NCI-H2107 (cell line): ENCODE measurements around the gene SRPRA.
"Not testable (repeated sequence)": the region's sequence is repeated elsewhere in the genome, so short reads cannot be mapped to it uniquely, and the experiment has no call there.

Source experiments
- DNase-seq: peaks from one replicate; lab custom pipeline; 2025; lab: John Stamatoyannopoulos, UW

Gene SRPRA

DNA sequence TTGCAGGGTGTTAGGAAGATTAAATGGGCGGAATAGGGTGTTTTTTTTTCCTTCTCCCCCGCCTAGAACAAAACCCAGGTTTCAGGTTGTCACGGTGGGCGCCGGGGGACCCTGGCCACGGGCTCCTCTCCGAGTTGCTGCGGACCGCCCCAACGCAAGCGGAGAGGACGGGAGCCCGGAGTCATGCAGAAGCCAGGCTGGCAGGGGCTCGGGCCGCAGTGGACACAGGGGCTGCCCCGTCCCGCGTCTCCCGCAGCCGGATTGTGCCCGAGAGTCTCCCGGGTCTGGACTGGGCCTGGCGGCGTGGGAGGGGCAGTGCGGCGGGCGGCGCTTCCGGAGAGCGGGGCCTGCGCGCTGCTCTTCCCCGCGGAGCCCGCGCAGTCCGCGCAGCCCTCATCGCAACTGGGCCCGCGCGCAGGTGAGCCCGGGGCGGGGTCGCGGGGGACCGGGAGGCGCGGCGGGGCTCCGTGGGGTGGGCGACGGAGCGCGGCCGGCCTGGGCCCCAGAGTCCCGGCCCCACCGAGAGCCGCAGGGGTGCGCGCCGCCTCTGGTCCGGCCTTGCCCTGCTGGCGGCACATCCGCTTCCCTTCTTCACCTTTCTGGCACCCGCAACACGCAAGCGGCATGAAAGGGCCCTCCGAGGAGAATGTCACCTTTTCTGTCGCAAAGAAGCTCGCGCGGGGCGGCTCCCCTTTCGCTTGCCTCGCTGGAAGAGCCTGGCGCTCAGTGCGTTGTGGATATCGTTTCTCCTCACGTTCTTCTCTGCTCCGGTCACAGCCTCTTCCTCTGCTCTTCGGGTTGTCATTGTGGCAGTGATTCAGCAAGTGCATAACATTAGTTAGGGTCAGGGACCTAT is 14.3 kb upstream of the SRPRA start, which contains the start of gene TIRAP:
TSS of gene TIRAP (plus strand) at position 358 of the 856 bp plus-strand sequence. CDS start 7,802 bp downstream, outside the sequence.
- no peak for DNase-seq

- DNase-seq, result no peak
These were observed 13.7 kb upstream of the SRPRA start for GRCh38 chr11:126282361-126282735.

DNA sequence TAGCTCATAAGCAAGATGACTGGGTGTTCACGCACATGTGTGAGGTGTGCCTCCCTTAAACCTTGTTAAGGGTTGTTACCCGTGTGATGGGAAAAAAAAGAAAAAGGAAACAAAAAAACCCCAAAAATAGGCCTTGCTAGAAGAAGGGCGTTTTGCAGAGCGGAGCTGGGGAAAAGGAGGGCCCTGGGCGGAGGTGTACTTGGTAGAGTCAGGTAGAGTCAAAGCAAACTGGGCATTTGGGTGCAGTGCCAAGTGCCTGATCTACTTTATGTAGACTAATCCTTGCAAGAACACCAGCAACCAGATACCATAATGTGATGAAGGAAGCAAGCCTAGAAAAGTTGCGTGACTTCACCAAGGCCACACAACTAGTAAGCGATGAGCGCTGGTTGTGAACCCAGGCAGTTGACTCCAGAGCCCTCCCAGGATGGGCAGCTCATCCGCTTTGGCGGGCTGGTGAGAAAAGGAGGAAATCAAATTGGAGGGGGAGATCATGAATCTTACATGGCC is 13.0 kb upstream of the SRPRA start:
- DNase-seq, result no peak

DNA sequence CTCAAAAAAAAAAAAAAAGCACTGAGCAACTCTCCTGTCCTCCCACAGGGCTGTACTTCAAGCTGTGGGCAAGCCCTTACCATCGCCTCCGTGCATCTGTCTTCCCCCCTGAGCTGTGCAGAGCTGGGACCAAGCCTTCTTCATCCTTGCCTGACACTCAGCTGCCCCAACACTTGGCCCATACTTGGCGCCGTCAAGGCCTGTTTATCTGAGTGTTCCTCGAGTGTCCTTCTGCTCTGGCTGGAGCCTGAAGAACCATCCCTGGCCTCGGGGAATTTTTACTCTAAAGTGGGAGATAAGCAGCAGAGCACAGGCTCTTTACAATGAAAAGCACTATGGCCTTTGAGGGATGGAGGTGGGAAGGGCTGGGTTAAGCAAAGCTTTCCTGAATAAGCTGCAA is 12.6 kb upstream of the SRPRA start:
- DNase-seq, result no peak

DNA sequence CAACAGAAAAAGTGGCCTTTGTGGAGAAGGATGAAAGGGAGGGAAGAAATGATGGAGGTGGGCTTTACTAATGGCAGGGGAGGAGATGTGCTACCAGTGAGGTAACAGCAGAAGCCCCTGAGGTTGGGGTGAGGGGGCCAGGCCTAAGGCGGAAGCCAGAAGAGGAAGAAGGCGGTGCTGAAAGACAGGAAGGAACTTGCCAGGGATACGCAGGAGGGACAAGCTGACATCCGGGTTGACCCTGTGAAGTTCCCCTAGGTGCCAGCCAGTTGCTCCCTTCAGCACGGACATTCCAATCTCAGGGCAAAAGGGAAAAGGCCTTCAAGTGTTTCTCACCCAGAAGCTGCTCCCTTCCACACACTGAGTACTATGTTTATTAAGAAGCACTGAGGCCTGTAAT is 11.9 kb upstream of the SRPRA start:
- DNase-seq, result no peak

DNA sequence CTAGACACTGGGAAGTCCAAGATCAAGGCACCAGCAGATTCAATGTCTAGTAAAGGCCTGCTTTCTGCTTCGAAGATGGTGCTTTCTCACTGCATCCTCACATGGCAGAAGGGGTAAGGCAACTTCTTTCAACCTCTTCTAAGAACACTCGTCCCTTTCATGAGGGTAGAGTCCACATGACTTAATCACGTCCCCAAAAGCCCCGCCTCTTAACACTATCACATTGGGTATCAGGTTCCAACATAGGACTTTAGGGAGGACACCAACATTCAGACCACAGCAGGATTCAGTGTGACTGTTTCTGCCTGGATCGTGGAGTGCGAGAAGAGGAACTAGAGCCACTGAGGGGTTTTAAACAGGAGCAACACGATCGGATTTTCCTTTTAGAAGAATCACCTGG is 10.5 kb upstream of the SRPRA start:
- no peak for DNase-seq

DNA sequence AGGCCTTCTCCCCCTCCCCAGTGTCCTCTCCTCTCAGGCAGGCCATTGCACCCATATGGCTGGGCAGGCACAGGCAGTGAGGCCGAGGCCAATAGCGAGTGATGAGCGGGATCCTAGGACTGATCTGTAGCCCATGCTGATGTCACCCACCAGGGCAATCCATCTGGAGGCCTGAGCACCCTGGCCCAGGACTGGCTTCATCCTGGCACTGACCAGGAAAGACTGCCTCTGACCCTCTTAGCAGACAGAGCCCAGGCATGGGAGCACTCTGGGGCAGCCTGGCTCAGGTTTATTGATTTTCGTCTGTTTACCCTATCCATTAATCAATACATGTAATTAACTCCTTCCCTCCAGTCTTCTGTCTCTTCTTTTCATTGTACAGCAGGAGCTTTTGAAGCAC is 9.1 kb upstream of the SRPRA start:
- no peak for DNase-seq

- no peak for DNase-seq
These were observed 8.6 kb upstream of the SRPRA start for GRCh38 chr11:126277322-126277721.

DNA sequence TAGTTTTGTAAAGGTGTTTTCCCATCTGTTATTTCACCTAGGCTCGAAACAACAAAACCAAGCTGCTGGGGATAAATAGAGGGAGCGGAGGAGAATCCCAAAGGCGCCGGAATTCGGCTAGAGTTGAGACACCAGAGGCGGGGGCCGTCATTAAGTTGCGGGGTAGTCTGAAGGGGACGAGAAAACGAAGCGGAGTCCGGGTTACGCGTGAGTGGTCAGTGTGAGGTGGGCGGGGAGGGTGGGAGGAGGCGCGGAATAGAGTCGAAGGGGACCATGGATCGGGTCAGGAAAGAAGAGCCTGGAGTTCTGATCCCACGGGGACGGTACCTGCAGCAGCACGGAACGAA is 361 bp downstream of the SRPRA start:
- no peak for DNase-seq

DNA sequence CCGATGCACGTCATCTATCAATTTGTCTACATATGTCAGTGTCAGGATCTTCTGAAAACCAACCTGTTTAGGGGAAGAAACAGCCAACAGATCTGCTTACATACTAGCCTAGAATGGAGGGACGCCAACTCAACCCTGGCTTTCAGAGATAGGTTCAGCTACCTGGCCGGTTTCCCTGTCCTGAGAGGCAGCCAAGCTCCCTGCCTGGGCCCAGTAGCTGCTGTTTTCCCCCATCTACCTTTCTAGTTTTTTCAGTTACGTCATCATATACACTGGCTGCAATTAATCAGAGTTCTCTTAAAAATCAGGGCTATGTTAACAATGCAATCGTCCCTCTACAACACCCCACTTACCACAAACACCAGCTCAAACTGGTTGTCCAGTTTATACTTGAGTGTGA is 1.0 kb downstream of the SRPRA start:
- no peak for DNase-seq

GRCh38 chr11:126265811-126266210 is 2.9 kb downstream of the SRPRA start:
- no peak for DNase-seq

GRCh38 chr11:126263489-126263888 is 5.2 kb downstream of the SRPRA start:
- no peak for DNase-seq

GRCh38 chr11:126262216-126262615 is 6.5 kb downstream of the SRPRA start:
- DNase-seq, result no peak

GRCh38 chr11:126257764-126258163 is 10.9 kb downstream of the SRPRA start:
- DNase-seq, result no peak

DNA sequence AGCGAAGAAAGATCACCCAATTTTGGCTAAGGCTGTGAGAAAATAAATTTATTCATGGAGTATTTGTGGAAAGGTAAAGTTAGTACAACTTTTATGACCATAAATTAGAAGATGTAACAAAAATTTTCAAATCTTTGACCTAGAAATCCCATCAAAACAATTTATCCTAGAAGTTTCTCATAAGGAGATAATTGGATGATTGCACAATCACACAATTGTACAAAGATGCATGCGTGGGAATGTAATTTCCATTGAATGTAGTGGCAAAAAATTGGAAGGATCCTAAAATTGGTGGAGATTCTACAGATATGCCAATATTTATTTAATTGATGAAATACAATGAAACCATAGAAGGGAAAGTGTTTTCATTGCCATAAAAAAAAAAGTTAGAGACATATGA is 11.6 kb downstream of the SRPRA start:
- no peak for DNase-seq

GRCh38 chr11:126256216-126256615 is 12.5 kb downstream of the SRPRA start:
- DNase-seq, result no peak

- not testable (repeated sequence) for DNase-seq
These were observed 13.2 kb downstream of the SRPRA start for GRCh38 chr11:126255507-126255906.

DNA sequence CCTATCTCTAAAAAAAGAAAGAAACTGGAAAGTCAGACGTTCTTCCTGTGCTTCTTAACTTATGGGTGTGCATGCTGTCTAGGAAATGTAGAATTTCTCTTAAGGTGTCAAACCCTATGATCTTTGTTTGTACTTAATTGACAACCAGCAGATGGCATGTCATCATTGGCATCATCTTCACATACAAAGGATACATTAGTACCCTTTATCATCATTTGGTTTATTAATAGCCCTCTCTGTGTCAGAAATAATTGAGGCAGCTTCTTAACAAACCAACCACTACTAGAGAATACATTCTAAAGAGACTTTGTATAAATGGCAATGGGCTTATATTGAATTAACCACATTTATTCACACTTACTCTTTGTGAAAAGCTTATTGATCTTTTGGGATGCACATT is 13.9 kb downstream of the SRPRA start:
- no peak for DNase-seq

DNA sequence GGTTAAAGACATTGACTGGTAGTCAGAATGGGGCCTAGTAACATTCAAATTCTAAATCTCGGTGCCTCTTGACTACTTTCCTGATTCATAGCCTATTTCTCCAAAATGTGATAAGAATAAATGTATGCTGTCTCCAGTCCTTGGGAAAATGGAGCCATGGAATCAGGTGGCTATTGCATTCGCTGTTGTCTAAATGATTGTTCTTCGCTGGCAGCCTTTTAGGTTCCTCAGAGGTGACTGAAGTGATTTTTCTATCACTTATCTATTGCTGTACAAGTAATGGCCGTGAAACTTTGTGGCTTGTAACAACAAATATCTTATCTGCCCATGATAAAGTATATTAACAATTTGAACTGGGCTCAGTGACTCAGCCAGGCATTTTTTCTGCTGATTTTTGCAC is 15.4 kb downstream of the SRPRA start:
- DNase-seq, result no peak

GRCh38 chr11:126246636-126247035 is 22.1 kb downstream of the SRPRA start:
- DNase-seq, result no peak

- DNase-seq, result no peak
These were observed 35.3 kb downstream of the SRPRA start for GRCh38 chr11:126233391-126233790.

DNA sequence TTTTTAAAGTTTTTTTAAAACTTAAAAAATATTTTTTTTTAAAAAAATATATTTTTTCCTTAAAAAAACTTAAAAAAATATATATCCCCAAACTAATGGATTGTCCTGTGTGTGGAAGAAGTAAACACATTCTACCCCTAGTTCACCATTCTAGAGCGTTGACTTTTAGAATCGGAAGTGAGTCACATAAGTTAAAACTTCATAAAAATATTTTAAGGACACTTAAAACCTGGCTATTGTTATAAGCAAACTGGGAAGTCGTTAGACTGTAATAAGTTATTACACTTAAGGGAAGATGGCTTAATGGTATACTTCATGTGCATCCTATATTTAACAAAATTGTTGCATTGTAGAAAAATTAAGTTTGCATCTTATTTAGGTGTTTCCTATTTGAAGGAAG is 36.0 kb downstream of the SRPRA start:
- no peak for DNase-seq

DNA sequence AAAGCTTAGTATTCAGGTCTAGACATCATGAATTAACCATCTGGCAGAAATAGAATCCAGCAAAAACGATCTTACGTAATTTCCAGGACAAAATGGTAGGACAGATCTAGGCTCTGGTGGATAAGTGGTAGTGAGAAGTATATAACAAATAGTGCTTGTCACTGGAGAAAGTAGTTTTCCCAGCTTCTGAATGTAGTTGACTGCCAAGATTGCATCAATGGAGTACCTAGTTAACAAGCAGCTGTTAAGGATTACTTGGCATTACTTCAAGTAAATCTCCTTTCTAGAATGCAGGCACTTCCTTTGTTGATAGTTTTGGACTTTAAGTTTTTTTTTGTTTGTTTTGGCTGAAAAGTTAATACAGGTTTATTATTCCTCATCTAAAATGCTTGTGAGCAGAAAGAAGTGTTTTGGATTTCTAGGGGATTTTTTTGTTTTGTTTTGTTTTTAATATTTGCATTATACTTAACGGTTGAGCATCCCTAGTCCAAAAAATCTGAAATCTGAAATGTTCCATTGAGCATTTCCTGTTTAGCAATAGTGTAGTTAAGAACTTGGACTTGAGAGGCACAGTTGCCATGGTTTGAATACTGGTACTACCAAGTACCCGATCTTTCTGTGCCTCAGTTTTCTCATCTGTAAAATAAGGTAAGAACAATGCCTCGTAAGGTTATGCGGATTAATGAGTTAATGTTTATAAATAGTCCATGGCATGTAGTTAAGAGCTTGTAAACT is 36.8 kb downstream of the SRPRA start:
- no peak for DNase-seq
